ENCODE results near the gene NDE1.

GRCh38 chr16:15770107-15770506 is 120.1 kb downstream of the NDE1 start:
- TF ChIP-seq EP300 (IDR thresholded peaks at IDR 0.05; ENCODE audit: borderline replicate concordance) (no peak), CEBPB (IDR thresholded peaks at IDR 0.05) (no peak), RAD21 (IDR thresholded peaks at IDR 0.05; ENCODE audit: low read depth) (no peak)
